Measurements from ENCODE around the gene MFGE8.

- TF ChIP-seq CTCF (conservative IDR thresholded peaks at IDR 0.05; ENCODE audit: low read depth, low read length) (no peak), EZH2phosphoT487 (IDR thresholded peaks at IDR 0.05; ENCODE audit: borderline replicate concordance, low read length) (no peak), EZH2 (IDR thresholded peaks at IDR 0.05; ENCODE audit: low read length, unreplicated experiment) (no peak)
Measured at GRCh38 chr15:88939486-88939806, 26.3 kb upstream of the MFGE8 start.

Measured in PC-3 (cell line).